DMS53 (cell line): ENCODE results near the gene PPP1R16B.

Source experiments
- DNase-seq: peaks from one replicate; lab custom pipeline; 2025; lab: John Stamatoyannopoulos, UW

The PPP1R16B gene

DNA sequence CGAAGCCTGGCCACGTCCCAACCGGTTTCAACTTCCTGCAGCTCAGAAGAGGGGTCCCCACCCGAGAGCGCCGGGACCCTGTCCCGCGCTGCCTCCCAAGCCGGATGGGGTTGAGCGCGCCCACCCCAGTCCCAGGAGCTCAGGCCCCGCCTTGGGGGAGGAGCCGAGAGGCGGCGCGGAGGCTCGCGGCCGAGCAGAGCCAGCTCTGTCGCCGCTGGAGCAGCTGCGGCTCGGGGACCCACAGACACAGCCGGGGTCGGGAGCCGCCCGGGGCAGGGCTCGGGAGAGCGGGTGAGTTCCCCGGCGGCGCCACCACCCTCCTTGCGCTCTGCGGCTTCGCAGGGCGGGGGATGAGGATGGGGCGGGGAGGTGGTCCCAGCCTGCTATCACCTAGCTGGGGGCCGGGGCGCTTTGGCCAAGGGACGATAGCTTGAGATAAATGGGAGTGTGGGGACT is at the start of gene PPP1R16B:
Gene PPP1R16B (plus strand): TSS at position 196 of the 456 bp plus-strand sequence. CDS start 30,229 bp downstream, outside the sequence.
- DNase-seq: no peak

DNA sequence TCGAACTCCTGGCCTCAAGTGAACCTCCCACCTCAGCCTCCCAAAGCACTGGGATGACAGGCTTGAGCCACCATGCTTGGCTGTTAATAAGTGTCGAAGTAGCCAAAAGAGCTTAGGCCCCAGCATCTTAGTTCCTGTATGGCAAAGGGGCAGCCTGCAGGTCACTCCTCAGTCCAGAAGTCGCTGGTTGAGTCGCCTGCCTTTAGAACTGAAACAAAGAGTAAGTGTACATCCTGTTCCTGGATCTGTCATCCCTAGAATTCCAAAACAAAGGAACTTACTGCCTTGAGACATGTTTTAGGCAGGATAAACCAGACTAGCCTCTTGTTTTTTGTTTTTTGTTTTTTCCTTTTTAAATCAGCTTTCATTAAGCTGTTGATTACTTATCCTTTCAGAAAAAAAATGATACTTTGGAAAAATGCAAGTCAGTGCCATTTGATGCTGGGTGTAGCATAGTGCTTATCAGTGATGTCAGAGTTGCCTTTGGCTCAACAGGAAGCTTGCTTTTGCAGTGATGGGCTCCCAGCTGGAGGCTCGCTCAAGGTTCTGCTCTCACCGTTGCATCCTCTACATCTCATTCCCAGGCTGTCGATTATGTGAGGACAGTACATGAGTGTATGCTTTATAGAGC is 48.2 kb upstream of the PPP1R16B start:
- no peak for DNase-seq

DNA sequence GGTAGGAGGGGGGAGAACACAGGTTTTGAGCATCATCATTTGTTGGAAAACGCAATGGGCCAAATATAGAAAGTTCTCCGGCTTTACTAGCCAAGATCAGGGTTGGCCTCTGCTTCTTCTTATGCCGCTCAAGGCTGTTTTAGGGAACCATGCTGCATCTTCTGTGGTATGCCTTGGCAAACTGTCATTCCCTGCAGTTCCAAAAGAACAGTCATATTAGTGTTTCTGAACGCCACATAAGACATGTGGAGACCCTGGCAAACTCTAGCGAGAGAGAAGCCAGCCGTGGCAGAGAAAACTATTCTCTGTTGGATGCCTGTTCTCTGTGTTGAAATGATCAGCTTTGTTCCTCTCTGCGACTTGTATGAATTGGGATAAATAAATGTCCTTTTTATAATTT is 46.4 kb upstream of the PPP1R16B start:
- DNase-seq: no peak

DNA sequence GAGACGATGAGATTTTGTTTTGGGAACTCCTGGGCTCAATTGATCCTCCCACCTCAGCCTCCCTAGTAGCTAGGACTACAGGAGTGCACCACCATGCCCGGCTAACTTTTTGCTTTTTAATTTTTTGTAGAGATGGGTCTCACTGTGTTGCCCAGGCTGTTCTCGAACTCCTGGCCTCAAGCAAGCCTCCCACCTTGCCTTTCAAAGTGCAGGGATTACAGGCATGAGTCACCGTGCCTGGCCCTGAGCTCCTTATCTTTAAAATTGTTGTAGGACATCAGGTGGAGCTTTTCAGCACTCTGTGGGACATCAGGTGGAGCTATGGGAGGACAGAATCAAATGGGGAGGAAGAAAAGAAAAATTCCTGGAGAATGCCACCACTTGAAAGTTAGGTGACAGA is 44.5 kb upstream of the PPP1R16B start:
- no peak for DNase-seq

DNA sequence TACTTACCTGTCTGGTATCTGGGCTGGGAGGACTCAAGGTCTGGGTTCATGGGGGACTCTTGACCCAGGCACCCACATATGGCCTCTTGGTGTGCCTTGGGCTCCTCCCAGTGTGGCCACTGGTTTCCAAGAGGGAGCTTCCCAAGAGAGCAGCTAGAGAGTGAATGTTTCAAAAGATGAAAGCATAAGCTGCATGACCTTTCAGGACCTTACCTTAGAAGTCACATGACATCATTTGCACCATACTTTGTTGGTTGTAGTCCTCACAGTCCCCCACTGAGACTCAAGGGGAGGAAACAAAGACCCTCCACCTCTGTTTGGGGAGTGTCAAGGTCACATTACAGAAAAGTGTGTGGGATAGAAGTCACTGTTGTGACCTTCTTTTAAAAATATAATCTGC is 43.3 kb upstream of the PPP1R16B start:
- DNase-seq: no peak

DNA sequence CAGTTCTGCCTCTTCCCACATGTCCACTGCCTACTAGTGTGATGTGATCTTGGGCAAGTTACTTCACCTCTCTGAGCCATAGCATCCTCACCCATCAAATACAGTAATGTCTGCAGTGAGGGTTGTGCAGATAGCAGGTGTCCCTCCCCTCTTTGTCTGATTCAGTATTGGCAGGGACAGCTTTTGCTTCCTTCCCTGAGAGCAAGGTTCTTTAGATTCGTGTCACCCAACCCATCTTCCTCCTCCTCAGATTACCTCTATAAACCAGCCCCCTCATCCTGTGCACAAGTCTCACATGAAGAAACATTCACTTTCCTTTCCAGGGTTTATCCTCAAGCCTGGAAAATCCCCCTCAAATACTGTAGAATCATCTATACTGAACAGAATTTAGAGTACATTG is 41.9 kb upstream of the PPP1R16B start:
- no peak for DNase-seq

DNA sequence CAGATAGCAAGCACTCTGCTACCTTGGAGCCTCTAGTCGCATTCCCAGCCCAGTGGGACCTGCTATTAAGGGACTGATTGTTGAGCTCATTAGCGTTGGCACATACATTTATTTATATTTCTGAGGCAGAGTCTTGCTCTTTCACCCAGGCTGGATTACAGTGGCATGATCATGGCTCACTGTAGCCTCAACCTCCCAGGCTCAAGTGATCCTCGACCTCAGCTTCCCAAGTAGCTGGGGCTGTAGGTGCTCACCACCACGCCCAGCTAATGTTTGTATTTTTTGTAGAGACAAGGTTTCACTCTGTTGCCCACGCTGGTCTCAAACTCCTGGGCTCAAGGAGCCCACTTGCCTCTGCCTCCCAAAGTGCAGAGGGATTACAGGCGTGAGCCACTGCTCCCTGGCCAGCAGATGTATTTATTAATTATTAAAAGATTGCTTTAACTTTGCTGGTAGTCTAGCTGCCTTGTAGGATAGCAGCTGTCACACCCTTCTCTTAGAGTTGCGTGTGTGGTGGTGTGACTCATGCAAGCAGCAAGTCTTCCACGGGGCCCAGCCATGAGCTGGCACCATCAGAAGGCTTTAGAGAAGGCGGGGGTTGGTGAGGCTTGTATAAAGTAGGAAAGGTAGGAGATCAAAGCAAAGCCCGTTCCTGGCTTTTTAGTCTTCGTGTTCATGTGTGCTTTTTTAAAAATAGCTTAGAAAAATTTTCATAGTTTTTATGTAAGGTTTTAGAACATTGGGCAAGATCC is 40.8 kb upstream of the PPP1R16B start:
- peak; percentile 52 for DNase-seq

DNA sequence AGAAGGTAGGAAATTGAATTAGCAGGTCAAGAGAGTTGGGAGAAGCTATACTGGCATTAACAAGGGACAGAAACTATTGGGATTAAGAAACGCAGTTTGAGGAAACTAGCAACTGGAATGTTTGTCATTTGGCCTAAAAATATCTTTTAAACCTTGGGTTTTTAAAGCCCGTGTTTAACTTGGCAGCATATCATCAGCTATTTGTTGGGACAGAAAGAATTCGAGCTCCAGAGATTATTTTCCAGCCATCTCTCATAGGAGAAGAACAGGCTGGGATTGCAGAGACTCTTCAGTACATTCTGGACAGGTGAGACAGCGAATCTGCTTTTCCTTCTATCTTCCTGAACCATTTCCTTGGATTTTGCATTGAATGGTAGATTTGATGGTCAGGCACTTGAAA is 39.4 kb upstream of the PPP1R16B start:
- no peak for DNase-seq

DNA sequence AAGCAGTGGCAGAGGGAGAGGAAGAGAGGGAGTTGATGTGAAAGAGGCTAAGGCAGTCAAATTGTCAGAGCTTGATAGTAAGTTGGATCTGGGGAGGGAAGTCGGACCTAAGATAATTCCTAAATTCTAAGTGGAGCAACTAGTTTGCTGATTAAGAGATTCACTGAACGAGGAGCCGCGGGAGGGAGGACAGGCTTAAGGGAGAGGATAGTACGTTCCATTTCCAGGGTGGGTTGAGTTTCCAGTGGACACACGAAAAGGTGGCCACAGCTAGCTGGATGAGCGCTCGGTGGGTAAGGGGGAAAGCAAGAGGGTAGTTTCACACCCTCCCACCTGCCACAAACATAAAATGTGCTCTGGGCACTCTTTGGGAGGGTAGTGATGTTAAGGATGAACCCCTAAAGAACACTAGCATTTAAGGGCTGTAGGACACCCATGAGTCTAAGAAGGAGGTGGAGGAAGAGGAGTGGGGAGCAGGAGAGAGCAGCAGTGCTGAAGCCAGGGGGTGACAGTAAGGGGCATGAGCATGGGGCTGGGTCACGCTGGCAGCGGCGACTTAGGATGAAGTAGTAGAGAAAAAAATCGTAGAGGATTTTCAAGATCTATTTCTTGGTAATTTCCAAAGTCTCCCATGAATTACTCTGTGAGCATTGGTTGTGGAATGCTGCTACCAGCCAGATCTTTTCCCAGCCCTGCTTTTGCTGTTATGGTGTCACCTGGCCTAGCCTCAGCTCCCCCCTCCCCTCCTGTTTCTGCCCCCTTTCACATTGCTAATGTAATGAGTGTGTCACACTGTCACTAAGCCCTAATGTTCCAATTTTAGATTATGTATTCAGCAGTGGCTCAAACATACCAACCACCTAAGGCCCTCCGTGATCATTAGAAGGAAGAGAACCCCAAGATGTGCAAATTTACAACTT is 35.9 kb upstream of the PPP1R16B start:
- DNase-seq: no peak

DNA sequence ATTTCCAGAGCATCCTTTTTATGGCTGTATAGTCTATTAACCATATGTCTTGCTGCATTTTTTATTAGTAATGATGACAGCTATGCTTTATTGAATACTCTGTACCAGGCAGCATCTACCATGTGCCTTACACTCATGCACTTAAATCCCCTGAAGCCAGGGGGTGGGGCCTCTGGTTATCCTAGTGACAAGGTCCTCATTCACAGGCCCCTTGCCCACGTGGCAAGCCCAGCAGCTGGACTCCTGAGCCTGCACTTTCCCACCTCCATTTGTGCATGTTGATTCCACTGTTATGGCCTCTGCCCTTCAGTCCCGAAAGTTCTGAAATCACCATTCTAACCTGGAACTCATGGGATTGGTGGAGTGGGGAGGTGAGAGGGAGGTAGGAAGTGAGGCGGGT is 35.0 kb upstream of the PPP1R16B start:
- no peak for DNase-seq

DNA sequence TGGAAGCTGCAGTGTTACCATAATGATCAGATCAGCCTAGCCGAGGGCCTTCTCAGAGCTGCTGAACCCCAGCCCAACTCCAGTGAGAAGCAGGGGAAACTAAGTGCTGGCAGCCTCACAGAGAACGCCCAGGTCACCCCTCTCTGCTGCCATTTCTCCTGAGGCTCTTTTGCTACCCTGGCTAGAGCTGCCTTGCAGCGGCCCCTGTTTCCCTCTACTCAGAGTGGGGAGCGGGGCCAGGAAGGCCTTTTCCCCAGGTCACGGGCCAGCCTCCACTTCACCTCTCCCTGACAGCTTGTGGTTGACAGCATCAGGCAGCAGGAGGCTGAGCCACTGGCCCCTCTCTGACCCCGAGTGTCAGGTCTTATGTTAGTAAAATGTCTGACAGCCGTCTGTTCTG is 34.5 kb upstream of the PPP1R16B start:
- DNase-seq: no peak

DNA sequence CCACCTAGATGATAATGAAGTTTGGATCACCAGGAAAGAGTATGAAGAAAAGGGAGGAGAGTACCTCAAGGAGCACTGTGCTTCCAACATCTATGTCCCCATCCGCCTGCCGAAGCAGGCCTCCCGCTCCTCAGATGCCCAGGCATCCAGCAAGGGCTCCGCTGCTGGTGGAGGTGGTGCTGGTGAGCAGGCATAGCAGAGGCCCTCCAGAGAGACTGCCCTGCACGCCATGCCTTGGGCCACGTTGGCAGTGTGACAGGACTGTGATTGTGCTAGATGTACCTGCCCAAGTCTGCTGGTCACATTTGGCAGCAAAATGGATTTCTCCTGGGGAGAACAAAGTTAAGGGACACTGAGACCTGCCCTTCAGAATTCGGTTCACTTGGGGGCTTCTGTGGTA is 33.9 kb upstream of the PPP1R16B start:
- no peak for DNase-seq

DNA sequence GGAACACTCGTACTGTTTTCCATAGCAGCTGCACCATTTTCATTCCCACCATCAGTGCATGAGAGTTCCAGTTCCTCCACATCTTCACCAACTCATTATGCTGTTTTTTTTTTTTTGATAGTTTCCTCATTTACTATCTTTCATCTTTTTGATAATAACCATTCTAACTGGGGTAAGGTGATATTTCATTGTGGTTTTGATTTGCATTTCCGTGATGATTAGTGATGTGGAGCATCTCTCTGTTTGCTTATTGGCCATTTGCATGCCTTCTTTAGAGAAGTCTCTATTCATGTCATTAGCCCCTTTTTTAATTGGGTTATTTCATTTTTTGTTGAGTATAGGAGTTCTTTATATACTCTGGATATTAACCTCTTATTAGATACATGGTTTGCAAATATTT is 31.3 kb upstream of the PPP1R16B start:
- DNase-seq: no peak

DNA sequence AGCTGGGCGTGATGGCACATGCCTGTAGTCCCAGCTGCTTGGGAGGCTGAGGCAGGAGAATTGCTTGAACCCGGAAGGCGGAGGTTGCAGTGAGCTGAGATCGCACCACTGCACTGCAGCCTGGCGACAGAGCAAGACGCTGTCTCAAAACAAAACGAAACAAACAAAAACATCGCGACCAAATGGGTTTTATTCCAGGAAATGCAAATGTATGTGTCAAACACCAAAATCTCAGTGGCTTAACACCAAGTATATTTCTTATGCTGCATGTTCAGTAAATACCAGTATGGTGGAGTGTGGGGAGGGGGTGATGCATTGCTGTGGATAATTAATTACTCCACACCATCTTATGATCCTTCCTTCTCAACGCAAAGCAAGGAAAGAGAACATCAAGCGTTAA is 29.1 kb upstream of the PPP1R16B start:
- no peak for DNase-seq

DNA sequence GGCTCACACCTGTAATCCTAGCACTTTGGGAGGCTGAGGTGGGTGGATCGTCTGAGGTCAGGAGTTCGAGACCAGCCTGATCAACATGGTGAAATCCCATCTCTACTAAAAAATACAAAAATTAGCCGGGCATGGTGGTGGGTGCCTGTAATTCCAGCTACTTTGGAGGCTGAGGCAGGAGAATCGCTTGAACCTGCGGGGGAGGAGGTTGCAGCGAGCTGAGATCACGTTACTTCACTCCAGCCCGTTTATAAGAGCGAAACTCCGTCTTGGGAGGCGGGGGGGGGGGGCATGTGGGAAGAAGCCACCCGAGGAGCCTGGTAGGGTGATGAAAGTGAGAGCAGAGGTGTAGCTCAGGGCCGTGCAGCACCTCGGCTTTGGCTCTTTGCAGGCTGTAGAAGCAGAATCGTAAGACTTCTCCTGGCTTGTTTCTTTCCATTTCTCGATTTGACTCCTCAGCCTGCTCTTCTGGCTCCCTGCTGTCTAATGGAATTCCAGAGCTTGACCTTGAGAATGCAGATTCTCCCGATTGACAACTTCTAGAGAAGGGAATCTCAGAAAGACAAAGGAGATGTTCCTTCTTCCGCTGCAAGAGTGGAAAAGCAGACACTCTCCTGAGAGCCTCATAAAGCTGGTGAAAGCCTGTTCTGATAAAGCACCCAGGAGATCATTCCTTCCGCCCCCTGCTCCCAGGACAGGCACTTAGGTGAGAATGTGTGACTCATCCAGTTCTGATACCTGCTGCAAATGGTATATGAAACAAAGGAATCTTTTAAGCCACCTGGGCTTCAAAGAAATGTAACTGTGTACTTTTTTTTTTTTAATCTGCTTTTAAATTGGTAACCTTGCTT is 26.0 kb upstream of the PPP1R16B start:
- DNase-seq: no peak

DNA sequence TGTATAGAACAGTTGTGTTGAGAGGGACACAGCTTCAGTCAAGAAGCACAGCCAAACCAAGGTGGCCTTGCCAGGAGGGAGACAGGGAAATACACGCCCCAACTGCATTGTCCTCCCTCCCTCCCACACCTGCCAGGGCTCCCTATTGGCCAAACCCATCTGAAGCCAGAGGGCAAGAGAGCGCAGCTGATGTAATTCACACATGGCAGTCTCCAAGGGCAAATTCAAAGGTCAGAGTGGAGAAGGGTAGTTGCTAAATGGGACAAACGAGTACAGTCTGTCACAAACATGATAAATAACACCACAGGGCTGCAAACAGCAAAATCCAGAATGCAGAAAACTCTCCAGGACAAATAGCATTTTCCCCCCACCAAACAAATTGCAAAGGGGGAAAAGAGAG is 23.2 kb upstream of the PPP1R16B start:
- DNase-seq: no peak

DNA sequence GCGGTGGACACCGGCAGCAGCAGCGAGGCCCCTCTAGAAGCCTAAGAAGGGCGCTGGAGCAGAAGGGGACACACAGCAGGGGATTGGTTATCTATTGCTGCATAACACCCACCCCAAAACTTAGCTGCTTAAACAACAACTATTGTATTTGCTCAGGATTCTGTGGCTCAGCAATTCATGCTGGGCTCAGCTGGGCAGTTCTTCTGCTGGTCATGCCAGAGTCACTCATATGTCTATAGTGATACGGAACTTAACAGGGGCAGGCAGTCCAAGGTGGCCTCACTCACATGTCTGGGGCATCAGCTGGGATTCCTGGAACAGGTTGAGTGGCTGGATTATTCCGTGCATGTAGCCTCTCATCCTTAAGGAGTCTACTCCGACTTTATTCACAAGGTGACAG is 17.6 kb upstream of the PPP1R16B start:
- no peak for DNase-seq

DNA sequence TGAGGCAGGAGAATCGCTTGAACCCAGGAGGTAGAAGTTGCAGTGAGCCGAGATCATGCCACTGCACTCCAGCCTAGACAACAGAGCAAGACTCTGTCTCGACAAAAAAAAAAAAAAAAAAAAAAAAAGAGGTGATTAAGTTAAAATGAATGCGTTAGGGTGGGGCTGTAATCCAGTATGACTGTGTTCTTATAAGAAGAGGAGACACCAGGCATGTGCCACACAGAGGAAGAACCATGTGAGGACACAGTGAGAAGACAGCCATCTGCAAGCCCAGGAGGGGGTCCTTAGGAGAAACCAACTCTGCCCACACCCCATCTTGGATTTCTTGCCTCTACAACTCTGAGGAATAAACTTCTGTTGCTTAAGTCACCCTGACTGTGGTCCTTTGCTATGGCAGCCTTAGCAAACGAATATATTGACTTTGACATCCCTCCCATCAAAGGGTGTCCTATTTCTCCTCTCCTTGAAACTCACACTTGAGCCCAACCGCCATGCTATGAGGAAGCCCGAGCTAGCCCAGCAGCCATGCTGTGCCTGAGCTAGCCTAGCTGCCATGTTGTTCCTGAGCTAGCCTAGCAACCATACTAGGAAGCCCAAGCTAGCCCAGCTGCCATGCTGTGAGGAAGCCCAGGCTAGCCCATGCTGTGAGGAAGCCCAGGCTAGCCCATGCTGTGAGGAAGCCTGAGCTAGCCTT is 15.8 kb upstream of the PPP1R16B start:
- peak; percentile 15 for DNase-seq

DNA sequence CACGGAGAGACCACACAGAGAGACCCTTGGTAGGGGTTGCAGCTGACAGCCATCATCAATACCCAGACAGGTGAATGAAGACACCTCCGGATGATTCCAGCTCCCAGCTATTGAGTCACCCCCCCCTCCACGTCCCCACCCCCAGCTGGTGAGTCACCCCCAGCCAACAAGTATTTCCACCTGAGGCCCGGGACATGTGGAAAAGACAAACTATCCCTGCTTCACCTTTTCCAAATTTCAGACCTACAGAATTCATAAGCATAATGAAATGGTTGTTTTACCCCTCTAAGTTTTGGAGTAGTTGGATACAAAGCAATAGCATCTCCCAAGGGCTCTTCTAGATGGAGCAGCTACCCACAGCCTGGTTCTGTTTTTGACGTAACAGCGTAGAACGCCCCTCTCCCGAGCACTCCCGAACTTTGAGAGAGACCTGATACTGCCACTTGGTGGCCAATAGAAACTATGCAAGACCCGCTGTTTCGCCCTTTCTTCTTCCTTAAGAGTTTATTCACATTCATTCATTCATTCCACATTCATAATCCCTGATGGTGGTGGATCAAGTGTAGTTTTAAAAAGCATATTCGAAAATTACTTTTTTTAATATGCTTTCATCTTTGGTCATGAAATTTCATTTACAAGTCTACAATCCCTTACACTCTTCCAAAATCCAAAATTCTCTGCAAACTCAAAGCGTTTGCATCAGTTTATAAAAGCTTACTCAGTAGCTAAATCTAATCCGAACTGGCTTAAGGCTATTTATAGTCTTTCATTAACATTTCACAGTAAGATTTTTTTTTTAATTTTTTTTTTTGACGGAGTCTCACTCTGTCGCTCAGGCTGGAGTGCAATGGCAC is 15.1 kb upstream of the PPP1R16B start:
- peak; percentile 21 for DNase-seq

DNA sequence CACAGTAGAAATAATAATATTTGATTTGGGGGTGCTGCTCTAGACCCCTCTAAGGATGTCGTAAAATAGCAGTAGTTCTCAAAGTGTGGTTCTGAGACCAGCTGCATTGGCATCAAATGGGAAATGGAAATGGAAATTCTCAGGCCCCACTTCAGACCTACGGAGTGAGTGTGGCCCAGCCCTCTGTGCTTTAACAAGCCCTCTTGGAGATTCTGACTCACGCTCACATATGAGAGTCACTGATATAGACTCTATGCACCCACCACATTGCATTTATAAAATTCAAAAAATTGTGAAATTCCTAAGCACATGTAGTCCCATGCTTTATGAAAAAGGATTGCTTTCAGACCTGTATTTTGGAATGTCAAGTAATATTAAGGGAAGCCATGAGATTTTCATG is 14.2 kb upstream of the PPP1R16B start:
- no peak for DNase-seq
